Activated T-cell treated with anti-CD3 and anti-CD28 coated beads for 48 hours (primary cell): ENCODE results near the gene MEIKIN.
"Not testable (repeated sequence)": the region's sequence is repeated elsewhere in the genome, so short reads cannot be mapped to it uniquely, and the experiment has no call there.

Experiments
- DNase-seq: peaks from one replicate; pipeline ENCODE4 v3.0.0-alpha.2; 2020; ENCODE audit warnings: low read depth

Gene MEIKIN

GRCh38 chr5:131913603-131914002 lies 31.9 kb downstream of the MEIKIN start:
- no peak for DNase-seq

DNA sequence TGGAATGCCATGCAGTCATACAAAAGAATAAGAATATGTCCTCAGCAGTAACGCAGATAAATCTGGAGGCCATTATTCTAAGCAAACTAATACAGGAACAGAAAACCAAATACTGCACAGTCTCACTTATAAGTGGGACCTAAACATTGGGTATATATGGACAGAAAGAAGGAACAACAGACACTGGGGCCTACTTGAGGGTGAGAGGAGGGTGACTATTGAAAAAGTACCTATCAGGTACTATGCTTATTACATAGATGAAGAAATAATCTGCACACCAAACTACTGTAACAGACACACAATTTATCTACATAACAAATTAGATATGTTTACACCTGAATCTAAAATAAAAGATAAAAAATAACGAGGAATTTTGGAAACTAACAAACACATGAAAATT lies 38.8 kb downstream of the MEIKIN start:
- DNase-seq = no peak

DNA sequence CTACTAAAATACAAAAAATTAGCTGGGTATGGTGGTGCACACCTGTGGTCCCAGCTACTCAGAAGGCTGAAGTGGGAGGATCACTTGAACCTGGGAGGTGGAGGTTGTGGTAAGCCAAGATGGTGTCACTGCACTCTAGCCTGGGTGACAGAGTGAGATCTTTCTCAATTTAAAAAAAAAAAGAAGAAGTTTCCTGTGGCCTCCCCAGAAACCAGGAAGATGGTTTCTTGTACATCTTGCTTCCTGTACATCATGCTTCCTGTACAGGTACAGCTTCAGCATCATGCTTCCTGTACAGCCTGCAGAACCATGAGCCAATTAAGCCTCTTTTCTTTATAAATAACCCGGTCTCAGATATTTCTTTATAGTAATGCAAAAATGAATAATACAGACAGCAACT lies 43.2 kb downstream of the MEIKIN start:
- DNase-seq = not testable (repeated sequence)

- DNase-seq = no peak
Observed at GRCh38 chr5:131899686-131900085, 45.8 kb downstream of the MEIKIN start.

- no peak for DNase-seq
Observed at GRCh38 chr5:131883984-131884383, 61.5 kb downstream of the MEIKIN start.

DNA sequence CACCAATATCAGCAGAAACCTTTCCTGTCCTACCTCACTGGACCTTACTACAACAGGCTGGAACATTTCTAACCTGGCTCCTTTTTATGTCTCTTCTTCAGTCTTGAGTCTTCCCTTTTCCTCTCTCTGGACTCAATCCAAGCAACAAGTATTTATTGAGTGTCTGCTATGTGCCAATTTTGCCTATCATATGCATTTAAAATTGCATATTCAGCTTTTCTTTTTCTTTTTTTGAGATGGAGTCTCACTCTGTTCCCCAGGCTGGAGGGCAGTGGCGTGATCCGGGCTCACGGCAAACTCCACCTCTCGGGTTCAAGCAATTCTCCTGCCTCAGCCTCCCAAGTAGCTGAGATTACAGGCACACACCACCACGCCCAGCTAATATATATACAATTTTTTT lies 65.8 kb downstream of the MEIKIN start:
- no peak for DNase-seq

GRCh38 chr5:131877873-131878272 lies 67.6 kb downstream of the MEIKIN start:
- DNase-seq = no peak

GRCh38 chr5:131871251-131871650 lies 74.2 kb downstream of the MEIKIN start:
- DNase-seq = not testable (repeated sequence)

DNA sequence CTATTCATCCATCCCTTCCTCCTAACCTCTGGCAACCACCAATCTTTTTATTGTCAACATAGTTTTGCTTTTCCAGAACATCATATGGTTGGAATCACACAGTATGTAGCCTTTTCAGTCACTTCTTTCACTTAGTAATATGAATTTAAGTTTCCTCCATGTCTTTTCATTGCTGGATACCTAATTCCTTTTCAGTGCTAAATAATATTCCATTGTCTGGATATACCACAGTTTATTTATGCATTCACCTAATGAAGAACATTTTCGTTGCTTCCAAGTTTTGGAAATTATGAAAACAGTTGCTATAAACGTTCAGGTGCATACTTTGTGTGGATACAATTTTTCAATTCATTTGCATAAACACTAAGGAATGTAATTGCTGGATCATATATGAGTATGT lies 77.9 kb downstream of the MEIKIN start:
- no peak for DNase-seq

- DNase-seq = no peak
Observed at GRCh38 chr5:131863700-131864099, 81.8 kb downstream of the MEIKIN start.

DNA sequence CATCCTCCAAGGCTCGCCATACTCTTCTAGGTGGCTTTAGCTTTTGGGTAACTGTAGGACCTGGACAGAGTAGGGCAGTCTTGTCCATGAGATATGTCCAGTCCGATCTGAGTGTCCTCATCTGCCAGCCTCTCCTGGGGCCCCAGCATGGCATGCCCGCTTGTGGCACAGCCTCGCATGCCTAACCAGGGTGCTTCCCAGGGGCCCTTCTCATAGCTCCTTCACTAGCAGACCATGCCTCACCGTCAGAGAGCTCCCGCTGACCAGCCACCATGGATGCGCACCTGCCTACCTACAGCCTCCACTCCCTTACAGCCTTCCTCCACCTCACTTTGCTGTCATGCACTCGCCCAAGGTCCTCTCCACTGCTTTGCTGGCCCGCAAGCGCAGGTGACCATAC lies 88.1 kb downstream of the MEIKIN start:
- no peak for DNase-seq

GRCh38 chr5:131855452-131855851 lies 90.0 kb downstream of the MEIKIN start:
- DNase-seq = no peak

DNA sequence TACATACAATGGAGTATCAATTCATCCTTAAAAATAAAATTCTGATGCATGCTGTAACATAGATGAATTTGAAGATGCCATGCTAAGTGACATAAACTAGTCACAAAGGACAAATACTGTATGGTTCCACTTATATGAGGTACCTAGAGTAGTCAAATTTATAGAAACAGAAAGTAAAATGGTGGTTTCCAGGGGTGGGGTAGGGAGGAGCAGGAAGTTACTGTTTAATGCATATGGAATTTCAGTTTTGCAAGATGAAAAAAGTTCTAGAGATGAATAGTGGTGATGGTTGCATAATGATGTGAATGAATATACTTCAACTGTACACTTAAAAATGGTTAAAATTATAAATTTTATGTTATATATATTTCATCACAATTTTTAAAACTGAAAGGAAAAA lies 91.3 kb downstream of the MEIKIN start:
- no peak for DNase-seq

GRCh38 chr5:131848662-131849061 lies 96.8 kb downstream of the MEIKIN start:
- DNase-seq = no peak

- DNase-seq = no peak
Observed at GRCh38 chr5:131846536-131846935, 98.9 kb downstream of the MEIKIN start.

DNA sequence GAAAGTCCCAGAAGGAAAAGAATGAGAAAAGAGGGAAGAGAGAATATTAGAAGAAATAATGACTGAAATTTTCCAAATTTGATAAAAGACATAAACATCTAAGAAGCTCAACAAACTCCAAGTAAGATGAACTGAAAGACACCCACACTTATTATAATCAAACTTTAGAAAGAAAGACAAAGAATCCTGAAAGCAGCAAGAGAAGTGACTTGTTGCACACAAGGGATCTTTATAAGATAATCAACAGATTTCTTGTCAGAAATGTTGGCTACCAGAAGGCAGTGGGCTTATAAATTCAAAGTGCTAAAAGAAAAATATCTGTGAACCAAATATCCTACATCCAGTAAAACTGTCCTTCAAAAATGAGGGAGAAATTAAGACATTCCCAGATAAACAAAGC lies 99.6 kb downstream of the MEIKIN start:
- no peak for DNase-seq

DNA sequence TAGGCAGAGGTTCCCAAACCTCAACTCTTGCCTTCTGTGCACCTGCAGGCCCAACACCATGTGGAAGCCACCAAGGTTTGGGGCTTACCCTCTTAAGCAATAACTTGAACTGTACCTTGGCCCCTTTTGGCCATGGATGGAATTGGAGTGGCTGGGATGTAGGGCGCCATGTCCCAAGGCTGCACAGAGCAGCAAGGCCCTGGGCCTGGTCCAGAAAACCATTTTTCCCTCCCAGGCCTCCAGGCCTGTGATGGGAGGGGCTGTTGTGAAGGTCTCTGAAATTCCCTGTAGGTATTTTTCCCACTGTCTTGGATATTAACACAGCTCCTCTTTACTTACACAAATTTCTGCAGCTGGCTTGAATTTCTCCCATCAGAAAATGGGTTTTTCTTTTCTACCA lies 102.5 kb downstream of the MEIKIN start:
- DNase-seq = not testable (repeated sequence)

DNA sequence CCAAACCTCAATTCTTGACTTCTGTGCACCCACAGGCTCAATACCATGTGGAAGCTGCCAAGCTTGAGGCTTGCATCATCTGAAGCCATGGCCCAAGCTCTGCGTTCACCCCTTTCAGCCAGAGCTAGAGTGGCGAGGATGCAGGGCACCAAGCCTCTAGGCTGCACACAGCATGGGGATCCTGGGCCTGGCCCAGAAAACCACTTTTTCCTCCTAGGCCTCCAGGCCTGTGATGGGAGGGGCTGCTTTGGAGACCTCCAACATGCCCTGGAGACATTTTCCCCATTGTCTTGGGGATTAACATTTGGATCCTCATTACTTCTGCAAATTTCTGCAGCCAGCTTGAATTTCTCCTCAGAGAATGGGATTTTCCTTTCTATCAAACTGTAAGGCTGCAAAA lies 112.8 kb downstream of the MEIKIN start:
- DNase-seq = not testable (repeated sequence)

DNA sequence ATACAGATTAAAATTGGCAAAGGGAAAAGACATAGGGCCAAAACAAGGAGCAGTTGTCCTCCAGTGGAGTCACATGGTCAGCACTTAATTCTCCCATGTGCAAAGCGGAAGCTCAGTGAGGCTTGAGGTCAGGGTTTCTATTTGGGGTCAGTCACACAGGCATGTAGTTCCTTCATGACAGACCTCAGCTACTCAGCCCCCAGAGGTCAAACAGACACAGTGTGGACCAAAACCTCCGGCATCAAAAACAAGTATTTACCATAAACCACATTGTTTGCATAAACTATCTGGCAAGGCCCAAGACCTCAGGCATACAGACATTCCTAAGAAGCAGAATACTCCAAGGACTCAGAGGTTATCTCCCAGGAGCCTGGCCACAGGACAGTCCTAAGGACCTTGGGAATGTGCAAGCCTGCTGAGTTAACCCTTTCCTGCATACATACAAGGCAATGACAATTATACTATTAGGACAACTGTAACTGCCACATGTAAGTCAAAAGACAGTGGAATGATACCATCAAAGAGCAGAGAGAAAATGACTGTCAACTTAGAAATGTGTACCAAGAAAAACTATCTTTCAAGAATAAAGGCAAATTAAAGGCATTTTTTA lies 120.0 kb downstream of the MEIKIN start:
- DNase-seq = no peak

GRCh38 chr5:131824631-131825030 lies 120.8 kb downstream of the MEIKIN start:
- no peak for DNase-seq

- no peak for DNase-seq
Observed at GRCh38 chr5:131821221-131821620, 124.2 kb downstream of the MEIKIN start.

DNA sequence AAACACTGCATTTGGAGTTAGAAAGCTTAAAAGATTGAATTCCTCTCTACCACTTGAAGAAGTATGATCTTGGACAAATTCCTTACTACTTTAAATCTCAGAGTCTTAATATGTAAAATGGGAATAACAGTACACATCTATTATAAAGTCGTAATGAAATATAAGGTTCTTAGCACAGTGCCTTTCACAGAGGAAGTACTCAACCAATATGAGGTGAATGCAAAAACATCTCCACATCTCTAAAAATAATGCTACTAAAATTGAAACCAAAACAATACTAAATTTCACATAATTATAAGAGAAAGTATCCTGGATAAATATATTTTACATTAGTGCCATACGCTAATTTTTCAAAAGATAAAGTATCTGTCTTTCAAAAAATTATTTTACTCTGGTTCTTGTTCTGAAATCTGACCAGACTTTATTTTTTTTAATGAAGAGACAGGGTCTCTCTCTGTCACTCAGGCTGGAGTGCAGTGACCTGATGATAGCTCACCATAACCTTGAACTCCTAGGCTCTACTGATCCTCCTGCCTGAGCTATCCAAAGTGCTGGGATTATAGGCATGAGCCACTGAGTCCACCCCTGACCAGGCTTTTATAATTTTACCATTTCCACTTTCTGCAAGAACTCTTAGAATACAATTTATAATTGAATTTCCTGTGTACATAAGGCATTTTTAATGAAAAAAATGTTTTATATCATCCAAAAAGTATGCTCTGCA lies 127.3 kb downstream of the MEIKIN start:
- DNase-seq = no peak

DNA sequence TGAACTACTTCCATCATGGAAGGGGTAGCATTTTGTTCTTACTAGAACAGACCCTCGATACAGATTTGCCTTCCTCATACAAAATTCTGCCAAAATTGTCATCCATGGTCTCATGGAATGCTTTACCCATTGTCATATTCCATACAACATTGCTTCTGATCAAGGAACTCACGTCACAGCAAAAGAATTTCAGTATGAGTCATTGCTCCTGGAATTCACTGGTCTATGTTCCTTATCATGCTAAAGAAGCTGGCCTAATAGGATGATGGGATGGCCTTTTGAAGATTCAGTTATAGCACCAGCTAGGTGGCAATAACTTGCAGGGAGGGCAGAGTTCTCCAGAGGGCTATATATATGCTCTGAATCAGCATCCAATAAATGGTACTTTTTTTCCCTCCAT lies 130.5 kb downstream of the MEIKIN start:
- DNase-seq = no peak
